GM15510 (cell line): ENCODE data around the gene AFF1.

Experiments used
- POLR2A ChIP-seq: IDR thresholded peaks from 3 replicates; pipeline ENCODE4 v1.6.1; 2011; ENCODE audit warnings: borderline replicate concordance; ENCODE audit not compliant: insufficient read length; ENCODE audit errors: extremely low read depth

Gene AFF1

GRCh38 chr4:87057835-87058355 is 123.1 kb downstream of the AFF1 start:
- TF ChIP-seq POLR2A = no peak

- TF ChIP-seq POLR2A = no peak
Measured at GRCh38 chr4:87058356-87059073, 123.7 kb downstream of the AFF1 start.

- TF ChIP-seq POLR2A = no peak
Measured at GRCh38 chr4:87060957-87061356, 126.1 kb downstream of the AFF1 start.

- no peak for TF ChIP-seq POLR2A
Measured at GRCh38 chr4:87065021-87065420, 130.2 kb downstream of the AFF1 start.

GRCh38 chr4:87066403-87067123 is 131.8 kb downstream of the AFF1 start:
- no peak for TF ChIP-seq POLR2A

- no peak for TF ChIP-seq POLR2A
Measured at GRCh38 chr4:87067124-87067885, 132.5 kb downstream of the AFF1 start.

- no peak for TF ChIP-seq POLR2A
Measured at GRCh38 chr4:87068583-87069021, 133.8 kb downstream of the AFF1 start.

- TF ChIP-seq POLR2A = no peak
Measured at GRCh38 chr4:87069037-87069742, 134.4 kb downstream of the AFF1 start.

GRCh38 chr4:87071401-87071800 is 136.6 kb downstream of the AFF1 start:
- no peak for TF ChIP-seq POLR2A

GRCh38 chr4:87073199-87074120 is 138.6 kb downstream of the AFF1 start:
- peak; percentile 17 for TF ChIP-seq POLR2A

- TF ChIP-seq POLR2A = no peak
Measured at GRCh38 chr4:87074121-87074488, 139.3 kb downstream of the AFF1 start.

- TF ChIP-seq POLR2A = no peak
Measured at GRCh38 chr4:87075876-87076275, 141.1 kb downstream of the AFF1 start.

GRCh38 chr4:87076690-87077358 is 142.0 kb downstream of the AFF1 start:
- TF ChIP-seq POLR2A = no peak
